Activated CD4-positive, alpha-beta memory T cell treated with anti-CD3 and anti-CD28 coated beads for 36 hours (primary cell): ENCODE data around the gene GSTT2. TPM values are rescaled to one million over a fixed set of nuclear protein-coding genes. Genes with fewer than 3 reads are reported as not detected.
"Not testable (repeated sequence)": the region's sequence is repeated elsewhere in the genome, so short reads cannot be mapped to it uniquely, and the experiment has no call there.

Source experiments
- CTCF ChIA-PET: fragments of 350-600 bp; sonication (Branson Sonifier 250); formaldehyde crosslinking; loops from one replicate; lab custom pipeline; 2021; ENCODE audit warnings: antibody characterized with exemption, inconsistent platforms; lab: Charles Lee
- POLR2A ChIA-PET: fragments of 350-600 bp; sonication (Branson Sonifier 250); formaldehyde crosslinking; loops from one replicate; lab custom pipeline; 2021; ENCODE audit warnings: antibody characterized with exemption; lab: Charles Lee
- DNase-seq: peaks from one replicate; pipeline ENCODE4 v3.0.0-alpha.2; 2020
- H3K27ac Mint-ChIP-seq: one replicate; pipeline ENCODE4 v1.8.0; 2021; ENCODE audit warnings: mixed read lengths
- H3K27me3 Mint-ChIP-seq: one replicate; pipeline ENCODE4 v1.8.0; 2021; ENCODE audit warnings: mixed read lengths
- H3K36me3 Mint-ChIP-seq: one replicate; pipeline ENCODE4 v1.8.0; 2021; ENCODE audit warnings: mixed read lengths
- H3K4me1 Mint-ChIP-seq: one replicate; pipeline ENCODE4 v1.8.0; 2021; ENCODE audit warnings: low read depth, mixed read lengths
- H3K4me3 Mint-ChIP-seq: one replicate; pipeline ENCODE4 v1.8.0; 2021; ENCODE audit warnings: mild to moderate bottlenecking, mixed read lengths
- H3K9me3 Mint-ChIP-seq: one replicate; pipeline ENCODE4 v1.8.0; 2021; ENCODE audit warnings: mixed read lengths
- intact Hi-C: fragments of 100-400 bp; cut with micrococcal nuclease; formaldehyde crosslinking; loops from one replicate; pipeline ENCODE4 v1.15.1; 2023
- total RNA-seq, 2 experiments: library from RNA; stranded (reverse); gene quantifications; one replicate each; pipeline ENCODE4 v1.2.3, GENCODE V29; 2021

GSTT2 gene
- total RNA-seq, 2 experiments from 2014 or later = not detected

DNA sequence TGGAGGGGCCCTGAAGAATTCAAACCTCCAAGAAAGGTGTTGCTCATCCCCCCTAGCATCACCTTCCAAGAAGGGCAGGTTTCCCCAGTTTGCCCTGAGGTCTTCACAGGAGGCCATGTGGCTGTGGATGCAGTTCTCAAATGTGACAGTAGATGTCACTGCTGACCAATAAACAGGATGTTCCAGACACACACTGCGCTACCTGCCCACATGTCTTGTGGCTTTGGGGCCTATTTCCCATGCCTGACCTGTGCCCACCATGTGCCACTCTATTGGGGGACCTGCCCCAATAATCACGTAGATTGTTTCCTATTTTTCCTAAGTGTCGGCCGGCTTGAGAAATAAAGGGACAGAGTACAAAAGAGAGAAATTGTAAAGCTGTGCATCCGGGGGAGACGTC lies 4.5 kb downstream of the GSTT2 start:
- Mint-ChIP-seq H3K27ac (no peak overlapping the region), H3K36me3 (no peaks in the 10 kb centered on the region), H3K4me3 (no peak overlapping the region), H3K9me3 (no peaks in the 10 kb centered on the region), H3K4me1 (peaks cover 2% of the 10 kb centered on the region), H3K27me3 (no peaks in the 10 kb centered on the region)
- peak; percentile 65 for DNase-seq
- ChIA-PET POLR2A (no interaction called here), CTCF (interaction anchor here (1.0 kb wide), 1 partner anchor 191 kb away, joined by 3 read pairs; no protein-coding TSS in a partner anchor)
- intact Hi-C loops = loop anchor here (10.0 kb wide), 1 partner anchor 170 kb away; no protein-coding TSS in a partner anchor

DNA sequence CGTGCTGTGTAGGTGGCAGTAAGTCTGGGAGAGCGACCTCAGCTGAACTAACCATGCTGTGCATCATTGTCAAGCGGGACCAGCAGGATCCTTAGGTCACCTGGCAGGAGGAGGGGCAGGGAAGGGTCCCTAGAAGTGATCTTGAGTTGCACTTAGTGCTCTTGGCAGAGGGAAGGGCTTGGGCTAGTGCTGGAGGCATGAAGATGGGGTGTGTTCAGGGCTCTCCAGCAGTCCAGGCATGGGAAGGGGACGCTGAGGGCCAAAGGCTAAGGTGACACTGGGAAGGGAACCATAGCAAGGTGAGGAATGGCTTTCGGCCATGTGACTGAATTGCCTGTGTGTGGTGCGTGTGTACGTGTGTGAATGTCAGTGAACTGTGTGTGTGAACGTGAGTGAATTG lies 6.2 kb downstream of the GSTT2 start:
- CTCF ChIA-PET = not testable (repeated sequence)

DNA sequence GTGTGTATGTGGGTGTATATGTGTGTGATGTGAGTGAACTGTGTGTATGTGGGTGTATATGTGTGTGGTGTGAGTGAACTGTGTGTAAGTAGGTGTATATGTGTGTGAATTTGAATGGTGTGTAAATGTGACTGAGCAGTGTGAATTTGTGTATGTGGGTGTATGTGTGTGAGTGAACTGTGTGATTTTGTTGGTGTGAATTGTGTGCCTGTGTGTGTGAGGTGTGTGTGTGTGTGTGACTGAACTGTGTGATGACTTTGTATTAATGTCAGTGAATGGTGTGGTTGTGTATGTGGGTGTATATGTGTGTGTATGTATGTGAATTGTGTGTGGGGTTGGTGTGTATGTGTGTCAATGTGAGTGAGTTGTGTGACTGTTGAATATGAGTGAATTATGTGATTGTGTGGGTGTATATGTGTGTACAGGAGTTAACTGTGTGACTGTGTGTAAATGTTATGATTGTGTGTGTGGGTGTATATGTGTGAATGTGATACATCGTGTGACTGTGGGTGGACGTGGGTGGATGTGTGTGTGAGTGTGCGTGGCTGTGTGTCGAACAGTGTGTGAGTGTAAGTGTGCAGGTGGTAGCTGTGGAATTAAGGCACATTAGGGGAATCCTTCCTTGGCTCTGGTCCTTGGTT lies 6.7 kb downstream of the GSTT2 start:
- H3K27me3 Mint-ChIP-seq, CTCF ChIA-PET, H3K27ac Mint-ChIP-seq, DNase-seq, H3K4me3 Mint-ChIP-seq, H3K4me1 Mint-ChIP-seq, H3K9me3 Mint-ChIP-seq, H3K36me3 Mint-ChIP-seq, POLR2A ChIA-PET: not testable (repeated sequence)
- intact Hi-C loops = loop anchor here (10.0 kb wide), 1 partner anchor 168 kb away; no protein-coding TSS in a partner anchor

More for the DNA sequence above, 6.2 kb downstream of the GSTT2 start:
- H3K9me3 Mint-ChIP-seq, H3K27me3 Mint-ChIP-seq, H3K4me1 Mint-ChIP-seq, H3K4me3 Mint-ChIP-seq, POLR2A ChIA-PET, H3K36me3 Mint-ChIP-seq, DNase-seq, H3K27ac Mint-ChIP-seq: not testable (repeated sequence)
- intact Hi-C loops = loop anchor here (10.0 kb wide), 1 partner anchor 169 kb away; no protein-coding TSS in a partner anchor

DNA sequence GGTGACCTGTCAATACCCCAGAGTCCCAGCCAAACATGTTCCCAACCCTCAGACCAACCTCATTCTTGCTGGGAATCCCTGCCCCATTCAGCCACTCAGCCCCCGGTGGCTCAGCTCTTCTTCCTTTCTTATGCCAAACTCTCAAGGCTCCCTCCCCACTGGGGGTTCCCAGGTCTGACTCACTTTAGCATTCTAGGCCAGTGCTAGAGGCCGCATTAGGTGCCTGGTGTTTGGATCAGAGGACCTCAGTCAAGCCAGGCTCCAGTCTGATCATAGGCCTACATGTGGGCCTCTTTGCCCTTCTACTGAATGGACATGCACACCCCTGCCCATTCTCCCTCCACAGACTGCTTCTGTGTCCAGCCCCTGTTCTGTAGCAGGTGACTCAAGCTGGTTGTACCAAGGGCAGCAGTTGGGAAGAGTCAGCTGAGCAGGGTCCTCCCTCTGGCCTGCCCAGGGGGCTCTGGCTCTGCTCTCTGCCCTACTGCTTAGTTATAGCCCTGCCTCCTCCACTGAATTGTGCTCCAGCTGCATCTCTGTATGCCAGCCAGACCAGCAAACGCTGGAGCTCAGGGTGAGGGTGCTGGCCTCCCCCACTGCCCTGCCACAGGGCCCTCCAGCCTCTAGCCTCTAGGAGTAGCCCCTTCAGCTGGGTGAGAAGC lies 9.8 kb downstream of the GSTT2 start:
- CTCF ChIA-PET, H3K27ac Mint-ChIP-seq, POLR2A ChIA-PET, H3K4me1 Mint-ChIP-seq, H3K27me3 Mint-ChIP-seq, H3K36me3 Mint-ChIP-seq, H3K9me3 Mint-ChIP-seq, H3K4me3 Mint-ChIP-seq, DNase-seq: not testable (repeated sequence)
- intact Hi-C loops = loop anchor here (10.0 kb wide), 1 partner anchor 165 kb away; no protein-coding TSS in a partner anchor

DNA sequence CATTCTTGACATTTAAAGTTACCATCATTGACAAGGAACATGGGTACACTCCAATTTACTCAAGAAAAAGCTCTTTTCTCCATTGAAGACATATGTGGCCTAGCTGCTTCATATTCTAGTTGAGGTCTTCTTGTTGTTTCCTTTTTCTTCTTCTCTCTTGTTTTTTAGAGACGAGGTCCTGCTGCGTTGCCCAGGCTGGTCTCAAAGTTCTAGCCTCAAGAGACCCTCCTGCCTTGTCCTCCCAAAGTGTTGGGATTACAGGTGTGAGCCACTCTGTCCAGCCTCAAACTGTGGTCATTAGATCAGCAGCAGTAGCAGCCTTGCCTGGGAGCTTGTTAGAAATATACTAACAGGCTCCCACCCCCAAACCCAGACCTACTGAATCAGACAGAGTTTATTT lies 13.1 kb downstream of the GSTT2 start:
- H3K9me3 Mint-ChIP-seq, intact Hi-C loops, H3K27me3 Mint-ChIP-seq: not testable (repeated sequence)

GRCh38 chr22:23993581-23994177 lies 13.7 kb downstream of the GSTT2 start:
- H3K4me3 Mint-ChIP-seq, DNase-seq, CTCF ChIA-PET, POLR2A ChIA-PET, H3K9me3 Mint-ChIP-seq, H3K27ac Mint-ChIP-seq, H3K27me3 Mint-ChIP-seq, H3K36me3 Mint-ChIP-seq, H3K4me1 Mint-ChIP-seq, intact Hi-C loops: not testable (repeated sequence)

More for the DNA sequence above, 13.1 kb downstream of the GSTT2 start:
- DNase-seq, H3K27ac Mint-ChIP-seq, POLR2A ChIA-PET, H3K36me3 Mint-ChIP-seq, H3K4me1 Mint-ChIP-seq, H3K4me3 Mint-ChIP-seq, CTCF ChIA-PET: not testable (repeated sequence)

- no peak overlapping the region for H3K4me3 Mint-ChIP-seq
- ChIA-PET POLR2A (no interaction called here), CTCF (no interaction called here)
- no peaks in the 10 kb centered on the region for H3K9me3 Mint-ChIP-seq
- H3K27ac Mint-ChIP-seq = no peak overlapping the region
- no peaks in the 10 kb centered on the region for H3K36me3 Mint-ChIP-seq
- no peak for DNase-seq
- peaks cover 2% of the 10 kb centered on the region for H3K4me1 Mint-ChIP-seq
- intact Hi-C loops = no loop called here
- no peaks in the 10 kb centered on the region for H3K27me3 Mint-ChIP-seq
Observed at GRCh38 chr22:23997092-23997491, 17.2 kb downstream of the GSTT2 start.

- H3K27ac Mint-ChIP-seq, CTCF ChIA-PET, H3K27me3 Mint-ChIP-seq, DNase-seq, H3K9me3 Mint-ChIP-seq, intact Hi-C loops, H3K36me3 Mint-ChIP-seq, POLR2A ChIA-PET, H3K4me1 Mint-ChIP-seq, H3K4me3 Mint-ChIP-seq: not testable (repeated sequence)
Observed at GRCh38 chr22:23999779-24000178, 19.8 kb downstream of the GSTT2 start.

DNA sequence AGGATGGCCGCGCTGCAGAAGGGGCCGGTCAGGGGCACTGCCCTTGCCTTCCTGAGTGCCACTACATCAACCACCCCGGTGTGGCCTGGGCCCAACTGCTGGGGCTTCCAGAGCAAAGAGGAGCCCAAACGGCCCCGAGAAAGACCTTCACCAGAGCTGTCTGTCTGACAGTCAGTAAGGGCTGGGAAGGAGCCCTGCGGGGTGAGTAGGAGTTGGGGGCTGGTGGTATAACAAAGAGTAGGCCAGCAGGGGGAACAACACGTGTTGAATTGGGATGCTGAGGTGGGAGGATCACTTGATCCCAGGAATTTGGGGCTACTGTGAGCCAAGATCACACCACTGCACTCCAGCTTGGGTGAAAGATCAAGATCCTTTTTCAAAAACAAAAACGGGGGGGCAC lies 21.4 kb downstream of the GSTT2 start:
- Mint-ChIP-seq H3K27me3 (peaks cover 4% of the 10 kb centered on the region), H3K27ac (no peak overlapping the region), H3K9me3 (no peaks in the 10 kb centered on the region), H3K36me3 (no peaks in the 10 kb centered on the region), H3K4me3 (no peak overlapping the region), H3K4me1 (peaks cover 2% of the 10 kb centered on the region)
- ChIA-PET POLR2A (no interaction called here), CTCF (interaction anchor here (1.0 kb wide), 1 partner anchor 10 kb away, joined by 3 read pairs; the partner anchor contains the start of gene CABIN1)
- no peak for DNase-seq
- intact Hi-C loops = no loop called here

DNA sequence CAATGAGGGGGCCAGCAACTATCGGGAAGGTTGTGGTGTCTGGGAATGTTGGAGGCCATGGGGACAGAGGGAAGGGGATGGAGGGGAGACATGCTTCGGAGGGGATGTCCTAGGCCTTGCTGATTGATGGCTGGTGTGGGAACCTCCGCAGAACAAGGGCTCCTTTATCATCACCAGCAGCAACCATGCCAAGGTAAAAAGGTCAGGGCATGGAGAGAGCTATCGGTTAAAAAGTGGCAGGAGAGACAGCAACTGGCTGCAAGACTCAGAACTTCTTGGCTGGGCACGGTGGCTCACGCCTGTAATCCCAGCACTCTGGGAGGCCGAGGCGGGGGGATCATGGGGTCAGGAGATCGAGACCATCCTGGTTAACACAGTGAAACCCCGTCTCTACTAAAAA lies 22.3 kb downstream of the GSTT2 start:
- H3K4me1 Mint-ChIP-seq = peaks cover 2% of the 10 kb centered on the region

DNA sequence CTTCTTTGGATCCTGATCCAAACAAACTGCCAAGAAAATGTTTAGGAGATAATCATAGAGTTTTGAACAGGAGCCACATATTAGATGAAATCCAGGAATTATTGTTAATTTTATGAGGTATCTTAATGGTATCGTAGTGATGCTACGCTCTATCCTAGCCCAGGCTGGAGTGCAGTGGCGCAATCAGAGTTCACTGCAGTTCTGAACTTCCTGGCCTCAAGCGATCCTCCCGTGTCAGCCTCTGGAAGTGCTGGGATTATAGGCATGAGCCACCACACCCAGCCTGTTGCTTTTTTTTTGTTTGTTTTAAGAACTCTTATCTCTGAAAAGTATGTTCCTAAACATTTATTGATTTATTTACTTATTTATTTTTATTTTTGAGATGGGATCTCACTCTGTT lies 22.9 kb downstream of the GSTT2 start:
- peaks cover 4% of the 10 kb centered on the region for H3K27me3 Mint-ChIP-seq
- no peak for DNase-seq
- H3K4me3 Mint-ChIP-seq = no peak overlapping the region
- no peaks in the 10 kb centered on the region for H3K9me3 Mint-ChIP-seq
- H3K27ac Mint-ChIP-seq = no peak overlapping the region
- no peaks in the 10 kb centered on the region for H3K36me3 Mint-ChIP-seq
- intact Hi-C loops = no loop called here
- ChIA-PET CTCF (no interaction called here), POLR2A (no interaction called here)
- H3K4me1 Mint-ChIP-seq = no peaks in the 10 kb centered on the region

More for the DNA sequence above, 22.3 kb downstream of the GSTT2 start:
- peaks cover 4% of the 10 kb centered on the region for H3K27me3 Mint-ChIP-seq
- no peak overlapping the region for H3K27ac Mint-ChIP-seq
- CTCF ChIA-PET = no interaction called here
- H3K9me3 Mint-ChIP-seq = no peaks in the 10 kb centered on the region
- intact Hi-C loops = no loop called here
- no peak overlapping the region for H3K4me3 Mint-ChIP-seq
- DNase-seq = no peak
- no peaks in the 10 kb centered on the region for H3K36me3 Mint-ChIP-seq
- POLR2A ChIA-PET = no interaction called here

DNA sequence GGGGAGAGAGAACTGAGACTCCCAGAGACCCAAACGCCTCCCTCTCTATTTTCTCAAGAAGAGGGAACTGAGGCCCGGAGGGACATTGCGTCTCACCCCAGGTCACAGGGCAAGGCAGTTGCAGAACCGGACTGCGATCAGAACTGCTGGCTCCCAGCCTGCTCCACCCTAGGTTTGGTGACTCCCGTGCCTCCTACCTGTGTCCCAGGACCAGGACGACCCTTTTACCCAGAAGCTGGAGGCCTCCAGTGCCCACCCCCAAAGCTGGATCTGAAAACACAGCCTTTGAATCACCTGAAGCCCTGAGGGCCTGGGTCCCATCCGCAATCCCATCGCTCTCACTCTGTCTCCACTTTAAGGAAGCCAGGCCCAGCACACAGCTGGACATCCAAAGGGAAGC lies 24.0 kb downstream of the GSTT2 start:
- Mint-ChIP-seq H3K36me3 (no peaks in the 10 kb centered on the region), H3K4me3 (no peak overlapping the region), H3K9me3 (no peaks in the 10 kb centered on the region), H3K27me3 (peaks cover 4% of the 10 kb centered on the region), H3K4me1 (no peaks in the 10 kb centered on the region), H3K27ac (no peak overlapping the region)
- CTCF ChIA-PET = no interaction called here
- POLR2A ChIA-PET = no interaction called here
- DNase-seq = no peak
- intact Hi-C loops = no loop called here
